Pancreas (tissue), 10 donors: ENCODE data around the gene IQCK. TPM values are rescaled to one million over a fixed set of nuclear protein-coding genes. Genes with fewer than 3 reads are reported as not detected.

Experiments used
- ATAC-seq, 4 donors: fragments of 200-7000 bp; cut with Tn5 transposase; one replicate each; pipeline versions ENCODE4 v1.8.0 to v1.9.1; 2020; ENCODE audit warnings: mild to moderate bottlenecking in 4 of 4, moderate library complexity in 4 of 4
- DNase-seq, 6 donors: peaks; one replicate each; pipeline ENCODE4 v3.0.0-alpha.2; 2020
- FAIRE-seq: peaks from 2 replicates; lab custom pipeline; 2012; peaks lifted over from hg19 to GRCh38; lab: Jason Lieb, UNC
- H3K27ac ChIP-seq, 4 donors: fragments of 200-600 bp; sonication (generic); 1 replicate in 3 of 4; 2 replicates in 1 of 4; pipeline versions ENCODE4 v1.5.0 to v1.8.0; 2020
- H3K27me3 ChIP-seq, 4 donors: fragments of 200-600 bp; one replicate each; pipeline ENCODE4 v1.8.0; 2021
- H3K36me3 ChIP-seq, 3 donors: fragments of 200-600 bp; sonication (generic) in 1 of 3; one replicate each; pipeline versions ENCODE4 v1.5.0 to v1.8.0; 2020 to 2021
- H3K4me1 ChIP-seq, 3 donors: fragments of 200-600 bp; one replicate each; pipeline ENCODE4 v1.8.0; 2021
- H3K4me3 ChIP-seq, 4 donors: fragments of 200-600 bp; sonication (generic) in 2 of 4; one replicate each; pipeline versions ENCODE4 v1.5.0 to v1.8.0; 2020 to 2021
- H3K9me3 ChIP-seq, 4 donors: fragments of 200-600 bp; one replicate each; pipeline ENCODE4 v1.8.0; 2021
- WGBS, 2 donors: extraction: QIAGEN DNeasy Blood & Tissue Kit; methylation state at CpG; one replicate each; pipeline ENCODE4 v1.1.7; 2013; 5-methylcytosine and 5-hydroxymethylcytosine counted together
- intact Hi-C, 3 donors: fragments of 100-400 bp; cut with DNase I; formaldehyde crosslinking; loops; one replicate each; pipeline versions ENCODE4 v1.11.1 to v1.14.2; 2022
- polyA plus RNA-seq, 2 donors: library from polyadenylated mRNA; stranded (reverse); fragments of 200-250 nt; gene quantifications; one replicate each; pipeline ENCODE4 v1.2.3, GENCODE V29; 2013
- total RNA-seq, 6 donors: library from RNA; stranded (reverse); fragmentation: NEBNext Ultra II Directional in 4 of 6; extraction: Animal tissue kit (Norgen Biotek cat#: 25700) in 4 of 6; gene quantifications; one replicate each; pipeline versions ENCODE4 v1.2.1 to v1.2.4, GENCODE V29; 2021 to 2023
- TF ChIP-seq, protein P1 (sequence below), 4 donors: fragments of 200-600 bp; sonication (generic) in 3 of 4; IDR thresholded peaks; one replicate each; pipeline versions ENCODE4 v1.5.0 to v1.8.0; 2021; ENCODE audit warnings: antibody characterized with exemption in 4 of 4
- donor health status: healthy with polysubstance abuse.
- donor health status: DM: no; HTN: no; CAD: no; lungs with moderate emphysema.
- donor health status: DM: no; HTN: no; CAD: no.
- donor health status: control.
- donor health status: control.
- donor health status: Bipolar disorder and iron deficiency.
- donor health status: DM: yes; HTN: yes; CAD: no.
- donor health status: DM: no; HTN: no; CAD: no.
- donor health status: DM: no; HTN: no; CAD: no.
- donor health status: DM: yes; HTN: yes; CAD: no.

IQCK gene, protein sequence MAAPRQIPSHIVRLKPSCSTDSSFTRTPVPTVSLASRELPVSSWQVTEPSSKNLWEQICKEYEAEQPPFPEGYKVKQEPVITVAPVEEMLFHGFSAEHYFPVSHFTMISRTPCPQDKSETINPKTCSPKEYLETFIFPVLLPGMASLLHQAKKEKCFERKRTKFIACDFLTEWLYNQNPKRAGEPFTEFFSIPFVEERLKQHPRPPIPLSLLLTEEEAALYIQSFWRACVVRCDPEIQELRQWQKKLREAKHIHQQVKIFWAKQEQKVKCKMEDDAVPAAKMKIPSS
- 10 to 100 TPM in 4 of 6 donors, 1 to 10 TPM in 2; 6.7 to 15.5 (median 10.4) TPM for total RNA-seq
- 10 to 100 TPM; 15.1 TPM for polyA plus RNA-seq

GRCh38 chr16:19717741-19718623 is at the start of gene IQCK, which contains the start of gene KNOP1:
Gene IQCK (plus strand): TSS chr16:19718271. CDS start chr16:19718307, 36 bp downstream.
Gene KNOP1 (minus strand): TSS chr16:19718227. CDS start chr16:19715035, 3,192 bp downstream.
- Histone ChIP-seq H3K9me3 (no peaks in the 10 kb centered on the region), H3K27ac (peak within 1 kb of the TSS; percentile 46 to 76 (median 61)), H3K27me3 (no peaks in the 10 kb centered on the region), H3K36me3 (peaks cover 0 to 4% (median 0%) of the 10 kb centered on the region in 3 donors), H3K4me1 (peaks cover 6 to 23% (median 12%) of the 10 kb centered on the region in 3 donors), H3K4me3 (peak within 1 kb of the TSS; percentile 97 to 100 (median 100))
- WGBS, 2 donors: 0% methylated on average over 84 to 88 of the region's 88 CpGs
- ATAC-seq (peak; percentile 96 to 99 (median 98)), DNase-seq (peak; percentile 86 to 95 (median 88)), FAIRE-seq (no peak)
- intact Hi-C loops: loop anchor here in 2 of 3 donors (10.0 kb wide), 2 partner anchors 97 to 167 kb away; partner anchors contain the start of gene GPRC5B (in 2 of the 2)
- TF ChIP-seq, protein P1, sequence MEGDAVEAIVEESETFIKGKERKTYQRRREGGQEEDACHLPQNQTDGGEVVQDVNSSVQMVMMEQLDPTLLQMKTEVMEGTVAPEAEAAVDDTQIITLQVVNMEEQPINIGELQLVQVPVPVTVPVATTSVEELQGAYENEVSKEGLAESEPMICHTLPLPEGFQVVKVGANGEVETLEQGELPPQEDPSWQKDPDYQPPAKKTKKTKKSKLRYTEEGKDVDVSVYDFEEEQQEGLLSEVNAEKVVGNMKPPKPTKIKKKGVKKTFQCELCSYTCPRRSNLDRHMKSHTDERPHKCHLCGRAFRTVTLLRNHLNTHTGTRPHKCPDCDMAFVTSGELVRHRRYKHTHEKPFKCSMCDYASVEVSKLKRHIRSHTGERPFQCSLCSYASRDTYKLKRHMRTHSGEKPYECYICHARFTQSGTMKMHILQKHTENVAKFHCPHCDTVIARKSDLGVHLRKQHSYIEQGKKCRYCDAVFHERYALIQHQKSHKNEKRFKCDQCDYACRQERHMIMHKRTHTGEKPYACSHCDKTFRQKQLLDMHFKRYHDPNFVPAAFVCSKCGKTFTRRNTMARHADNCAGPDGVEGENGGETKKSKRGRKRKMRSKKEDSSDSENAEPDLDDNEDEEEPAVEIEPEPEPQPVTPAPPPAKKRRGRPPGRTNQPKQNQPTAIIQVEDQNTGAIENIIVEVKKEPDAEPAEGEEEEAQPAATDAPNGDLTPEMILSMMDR (IDR thresholded peaks at IDR 0.05): no peak

GRCh38 chr16:19672378-19672777 is 45.7 kb upstream of the IQCK start:
- H3K4me1 ChIP-seq: no peaks in the 10 kb centered on the region
- H3K36me3 ChIP-seq: peaks cover 0 to 10% (median 0%) of the 10 kb centered on the region in 3 donors
- intact Hi-C loops: no loop called here
- no peak for DNase-seq
- no peak for ATAC-seq
- no peaks in the 10 kb centered on the region for H3K9me3 ChIP-seq
- no peak overlapping the region for H3K4me3 ChIP-seq
- WGBS, 2 donors: 96 to 98% methylated on average over 4 of the region's 4 CpGs
- TF ChIP-seq, protein P1 (IDR thresholded peaks at IDR 0.05): no peak
- no peak for FAIRE-seq
- H3K27ac ChIP-seq: no peak overlapping the region
- H3K27me3 ChIP-seq: no peaks in the 10 kb centered on the region

DNA sequence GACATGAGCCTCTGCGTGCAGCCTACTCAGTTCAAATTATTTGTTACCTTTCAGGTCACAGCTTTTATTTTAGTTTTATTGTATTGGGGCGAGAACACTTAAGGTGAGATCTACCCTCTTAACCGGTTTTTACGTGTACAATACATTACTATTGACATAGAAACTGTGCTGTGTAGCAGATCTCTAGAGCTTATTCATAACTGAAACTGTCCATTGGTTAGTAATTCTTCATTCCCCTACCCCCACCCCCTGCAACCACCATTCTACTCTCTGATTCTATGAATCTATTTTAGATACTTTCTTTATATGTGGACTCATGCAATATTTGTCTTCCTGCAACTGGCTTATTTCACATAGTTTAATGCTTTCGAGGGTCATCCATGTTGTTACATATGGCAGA is 43.6 kb upstream of the IQCK start:
- intact Hi-C loops: no loop called here
- WGBS, 2 donors: 97% methylated on average over 5 of the region's 5 CpGs
- no peak overlapping the region for H3K4me3 ChIP-seq
- H3K27me3 ChIP-seq: no peaks in the 10 kb centered on the region
- FAIRE-seq (no peak), ATAC-seq (no peak), DNase-seq (no peak)
- no peaks in the 10 kb centered on the region for H3K4me1 ChIP-seq
- H3K36me3 ChIP-seq: peaks cover 0 to 1% (median 0%) of the 10 kb centered on the region in 3 donors
- TF ChIP-seq, protein P1 (IDR thresholded peaks at IDR 0.05): no peak
- no peaks in the 10 kb centered on the region for H3K9me3 ChIP-seq
- H3K27ac ChIP-seq: no peak overlapping the region

DNA sequence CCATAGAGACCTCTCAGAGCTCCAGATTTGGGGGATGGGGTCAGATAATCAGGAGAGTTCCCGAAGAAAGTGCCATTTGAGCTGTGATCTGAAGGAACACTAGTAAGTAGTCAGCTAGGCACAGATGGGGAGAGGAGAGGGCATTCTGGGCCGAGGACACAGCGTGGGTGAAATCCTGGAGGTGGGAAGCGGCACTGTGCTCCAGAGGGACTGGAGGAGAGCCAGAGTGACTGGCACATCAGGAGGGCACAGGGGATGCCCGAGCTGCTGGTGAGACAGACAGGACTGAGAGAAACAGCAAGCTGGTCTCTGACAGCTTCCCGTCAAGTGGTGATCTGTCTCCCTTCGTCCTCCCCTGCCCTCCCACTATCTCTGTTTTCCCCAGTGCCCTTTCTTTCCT is 40.7 kb upstream of the IQCK start:
- no peak for ATAC-seq
- Histone ChIP-seq H3K4me1 (no peaks in the 10 kb centered on the region), H3K9me3 (no peaks in the 10 kb centered on the region), H3K27me3 (no peaks in the 10 kb centered on the region), H3K36me3 (no peaks in the 10 kb centered on the region), H3K4me3 (no peak overlapping the region), H3K27ac (no peak overlapping the region)
- no peak for DNase-seq
- TF ChIP-seq, protein P1 (IDR thresholded peaks at IDR 0.05): no peak
- WGBS, 2 donors: 83 to 92% methylated on average over 7 of the region's 7 CpGs
- intact Hi-C loops: no loop called here
- FAIRE-seq: no peak
